Activated CD8-positive, alpha-beta memory T cell treated with anti-CD3 and anti-CD28 coated beads, Interleukin-2, amount 50 U/mL, for 1 hour (primary cell): Measurements from ENCODE around the gene TNRC18.
"Not testable (repeated sequence)": the region's sequence is repeated elsewhere in the genome, so short reads cannot be mapped to it uniquely, and the experiment has no call there.

ENCODE experiments used
- DNase-seq: peaks from one replicate; pipeline ENCODE4 v3.0.0-alpha.2; 2020; ENCODE audit errors: extremely low read depth

Gene TNRC18

GRCh38 chr7:5273831-5274405, 149.7 kb downstream of the TNRC18 start:
- DNase-seq: not testable (repeated sequence)

DNA sequence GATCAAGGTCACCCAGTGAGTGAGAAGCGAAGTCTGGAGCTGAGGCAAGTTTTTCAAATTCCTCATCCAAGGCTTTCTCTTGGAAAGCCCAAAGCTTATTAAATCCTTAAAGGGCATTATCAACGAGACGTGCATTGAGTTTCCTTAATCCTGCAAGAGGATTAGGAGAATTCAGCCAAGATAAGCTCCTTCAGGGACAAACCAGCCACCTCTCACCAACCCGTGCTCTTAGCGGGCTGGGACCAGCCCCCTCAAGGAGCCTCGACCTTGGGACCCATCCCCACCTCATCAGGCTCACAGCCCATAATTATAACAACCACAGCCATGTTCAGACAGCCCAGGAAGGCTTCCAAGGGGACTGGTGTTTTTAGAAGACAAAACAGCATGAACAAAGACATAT, 152.8 kb downstream of the TNRC18 start:
- DNase-seq: no peak

- DNase-seq: not testable (repeated sequence)
Measured at GRCh38 chr7:5269992-5270657, 153.5 kb downstream of the TNRC18 start.

DNA sequence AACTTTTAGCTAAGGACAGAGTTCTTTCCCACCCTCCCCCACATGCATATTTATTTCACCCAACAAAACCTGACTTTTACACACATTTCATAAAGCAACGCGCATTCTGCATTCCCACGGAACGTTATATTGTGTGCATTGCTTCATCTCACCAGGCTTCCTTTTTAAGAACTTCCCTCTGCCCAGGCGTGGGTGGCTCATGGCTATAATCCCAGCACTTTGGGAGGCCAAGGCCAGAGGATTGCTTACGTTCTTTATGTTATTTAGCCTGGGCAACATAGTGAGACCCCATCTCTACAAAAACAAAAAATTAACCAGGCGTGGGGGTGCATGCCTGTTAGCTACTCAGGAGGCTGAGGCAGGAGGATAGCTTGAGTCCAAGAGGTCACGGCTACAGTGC, 155.8 kb downstream of the TNRC18 start:
- not testable (repeated sequence) for DNase-seq

GRCh38 chr7:5266191-5267028, 157.2 kb downstream of the TNRC18 start:
- no peak for DNase-seq

- no peak for DNase-seq
Measured at GRCh38 chr7:5265320-5266190, 158.1 kb downstream of the TNRC18 start.

DNA sequence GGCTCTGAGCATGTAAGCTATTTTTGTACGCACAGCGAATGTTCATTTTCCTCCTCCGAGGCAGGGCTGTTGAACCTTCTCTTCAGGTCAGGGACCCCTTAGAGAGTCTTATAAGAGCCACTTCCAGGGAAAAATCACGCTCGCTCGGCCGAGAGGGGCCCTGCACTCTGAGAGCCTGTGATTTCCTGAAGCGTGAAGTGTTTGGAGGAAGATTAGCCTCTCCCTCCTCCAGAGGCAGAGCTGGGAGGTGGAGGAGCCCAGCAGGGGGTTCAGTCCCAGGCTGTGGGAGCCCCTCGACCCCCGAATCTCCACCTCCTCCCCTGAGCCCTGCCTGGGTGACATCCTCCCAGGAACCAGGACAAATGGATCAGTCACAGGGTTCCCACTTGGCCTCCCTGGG, 160.6 kb downstream of the TNRC18 start:
- not testable (repeated sequence) for DNase-seq

DNA sequence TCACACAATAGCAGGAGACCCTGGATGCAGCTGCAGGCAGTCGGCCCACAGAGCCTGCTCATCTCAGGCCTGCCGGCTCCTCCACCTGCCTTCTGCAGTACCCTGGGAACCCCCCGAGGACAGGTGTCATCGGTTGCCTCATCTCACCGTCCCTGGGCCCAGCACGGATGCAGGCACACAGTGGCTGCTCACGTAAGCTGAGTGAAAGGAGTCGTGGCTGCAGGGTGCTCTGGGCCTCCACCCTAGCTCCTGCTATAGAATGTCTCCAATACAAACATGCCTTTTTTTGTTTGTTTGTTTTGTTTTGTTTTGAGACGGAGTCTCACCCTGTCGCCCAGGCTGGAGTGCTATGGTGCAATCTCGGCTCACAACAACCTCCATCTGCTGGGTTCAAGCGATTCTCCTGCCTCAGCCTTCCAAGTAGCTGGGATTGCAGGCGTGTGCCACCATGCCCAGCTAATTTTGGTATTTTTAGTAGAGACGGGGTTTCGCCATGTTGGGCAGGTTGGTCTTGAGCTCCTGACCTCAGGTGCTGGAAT, 163.0 kb downstream of the TNRC18 start:
- not testable (repeated sequence) for DNase-seq
